Measurements from ENCODE around the gene REC114.
"Not testable (repeated sequence)": the region's sequence is repeated elsewhere in the genome, so short reads cannot be mapped to it uniquely, and the experiment has no call there.

The REC114 gene

GRCh38 chr15:73455876-73456275 lies 12.9 kb downstream of the REC114 start:
- DNase-seq (ENCODE audit: low read depth) = no peak

GRCh38 chr15:73457334-73457733 lies 14.4 kb downstream of the REC114 start:
- DNase-seq (ENCODE audit: low read depth) = no peak

- DNase-seq (ENCODE audit: low read depth) = no peak
Observed at GRCh38 chr15:73460662-73461061, 17.7 kb downstream of the REC114 start.

GRCh38 chr15:73464602-73465001 lies 21.6 kb downstream of the REC114 start:
- no peak for DNase-seq (ENCODE audit: low read depth)

GRCh38 chr15:73467758-73468157 lies 24.8 kb downstream of the REC114 start:
- DNase-seq (ENCODE audit: low read depth) = no peak

GRCh38 chr15:73474785-73475184 lies 31.8 kb downstream of the REC114 start:
- DNase-seq (ENCODE audit: low read depth) = no peak

GRCh38 chr15:73476704-73477216 lies 33.8 kb downstream of the REC114 start:
- no peak for DNase-seq (ENCODE audit: low read depth)

- no peak for DNase-seq (ENCODE audit: low read depth)
Observed at GRCh38 chr15:73480050-73480449, 37.1 kb downstream of the REC114 start.

GRCh38 chr15:73482166-73482565 lies 39.2 kb downstream of the REC114 start:
- no peak for DNase-seq (ENCODE audit: low read depth)

- DNase-seq (ENCODE audit: low read depth) = no peak
Observed at GRCh38 chr15:73483053-73483452, 40.1 kb downstream of the REC114 start.

- DNase-seq (ENCODE audit: low read depth) = no peak
Observed at GRCh38 chr15:73485372-73485771, 42.4 kb downstream of the REC114 start.

GRCh38 chr15:73485885-73486284 lies 42.9 kb downstream of the REC114 start:
- not testable (repeated sequence) for DNase-seq (ENCODE audit: low read depth)

GRCh38 chr15:73488698-73489097 lies 45.7 kb downstream of the REC114 start:
- no peak for DNase-seq (ENCODE audit: low read depth)

GRCh38 chr15:73493922-73494321 lies 51.0 kb downstream of the REC114 start:
- DNase-seq (ENCODE audit: low read depth) = no peak

- no peak for DNase-seq (ENCODE audit: low read depth)
Observed at GRCh38 chr15:73495181-73495580, 52.2 kb downstream of the REC114 start.

GRCh38 chr15:73500696-73501095 lies 57.7 kb downstream of the REC114 start:
- DNase-seq (ENCODE audit: low read depth) = no peak

- no peak for DNase-seq (ENCODE audit: low read depth)
Observed at GRCh38 chr15:73504885-73505284, 61.9 kb downstream of the REC114 start.

GRCh38 chr15:73515527-73515926 lies 72.6 kb downstream of the REC114 start:
- no peak for DNase-seq (ENCODE audit: low read depth)

- no peak for DNase-seq (ENCODE audit: low read depth)
Observed at GRCh38 chr15:73517566-73517965, 74.6 kb downstream of the REC114 start.

GRCh38 chr15:73518180-73518862 lies 75.4 kb downstream of the REC114 start:
- no peak for DNase-seq (ENCODE audit: low read depth)

GRCh38 chr15:73518876-73519733 lies 76.1 kb downstream of the REC114 start:
- DNase-seq (ENCODE audit: low read depth) = no peak

- no peak for DNase-seq (ENCODE audit: low read depth)
Observed at GRCh38 chr15:73522011-73522410, 79.0 kb downstream of the REC114 start.

GRCh38 chr15:73524919-73525318 lies 82.0 kb downstream of the REC114 start:
- DNase-seq (ENCODE audit: low read depth) = no peak

Measured in activated T-cell treated with anti-CD3 and anti-CD28 coated beads for 48 hours (primary cell).